ENCODE results near the gene MMP27. TPM values are rescaled to one million over a fixed set of nuclear protein-coding genes. Genes with fewer than 3 reads are reported as not detected.

Gene MMP27
- total RNA-seq = not detected in 2 replicates

GRCh38 chr11:102705626-102706025 lies at the start of gene MMP27:
Gene MMP27 (minus strand): TSS chr11:102705769. CDS start chr11:102705714, 55 bp downstream.

DNA sequence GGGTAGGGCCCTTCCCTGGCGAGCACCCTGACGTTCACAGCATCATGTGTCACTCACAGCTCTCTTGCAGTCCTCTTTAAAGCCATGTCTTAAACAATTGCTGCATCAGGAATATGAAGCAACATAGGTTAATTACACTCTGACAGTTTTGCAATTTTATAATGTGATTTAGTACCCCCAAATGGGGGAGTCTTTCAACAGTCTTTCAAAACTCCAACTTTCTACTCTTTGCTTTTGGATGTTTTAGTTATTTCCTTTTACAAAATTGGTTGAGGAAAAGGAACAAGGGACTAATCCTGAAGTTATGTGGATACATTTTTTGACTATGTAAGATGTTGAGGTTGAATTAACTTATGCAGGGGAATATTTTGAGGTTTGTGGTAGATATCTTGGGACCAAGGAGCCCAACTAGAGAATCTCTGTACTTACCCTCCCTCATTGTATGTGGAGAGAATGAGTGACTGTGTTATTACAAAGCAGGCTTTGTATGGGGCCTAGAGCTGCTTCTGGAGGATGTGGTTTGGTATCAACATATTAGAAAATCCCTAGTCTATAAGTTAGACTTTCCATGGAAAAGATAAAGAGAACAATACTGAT lies 19.4 kb upstream of the MMP27 start, which contains the start of gene MMP8:
TSS of gene MMP8 (minus strand) at position 51 of the 597 bp plus-strand sequence. CDS start 99 bp downstream, outside the sequence.

Other genes with a start within 250 kb of the MMP27 start
- 0.71 TPM in 1 of 2 replicates, not detected in the other for gene MMP7, start 175.0 kb downstream of the MMP27 start, total RNA-seq
- not detected in 2 replicates for gene MMP20, start 80.4 kb downstream of the MMP27 start, total RNA-seq
- gene MMP8, start 19.2 kb upstream of the MMP27 start, total RNA-seq = not detected in 2 replicates
- gene MMP10, start 74.9 kb upstream of the MMP27 start, total RNA-seq = 0.29 TPM in 1 of 2 replicates, not detected in the other
- gene MMP1, start 92.4 kb upstream of the MMP27 start, total RNA-seq = 0.18 TPM in 1 of 2 replicates, not detected in the other
- gene MMP3, start 137.8 kb upstream of the MMP27 start, total RNA-seq = 0.29 and 2.3 TPM in 2 replicates
- not detected in 2 replicates for gene MMP12, start 169.2 kb upstream of the MMP27 start, total RNA-seq
- gene MMP13, start 250.0 kb upstream of the MMP27 start, total RNA-seq = not detected in 2 replicates

Data from myometrial cell (primary cell).